Muscle of arm (tissue), 12 donors: Measurements from ENCODE around the gene FSTL4. TPM values are rescaled to one million over a fixed set of nuclear protein-coding genes. Genes with fewer than 3 reads are reported as not detected.
"Not testable (repeated sequence)": the region's sequence is repeated elsewhere in the genome, so short reads cannot be mapped to it uniquely, and the experiment has no call there.

ENCODE experiments used
- DNase-seq: peaks from one replicate; pipeline ENCODE4 v3.0.0-alpha.2; 2013
- polyA plus RNA-seq, 12 donors: library from polyadenylated mRNA; unstranded; fragments of 120-200 nt; gene quantifications; one replicate each; pipeline ENCODE4 v1.2.1, GENCODE V29; 2013; ENCODE audit not compliant: insufficient read length in 12 of 12

Gene FSTL4
- polyA plus RNA-seq, 12 donors, result 0.39 to 4.3 (median 2.0) TPM; not detected in 2

DNA sequence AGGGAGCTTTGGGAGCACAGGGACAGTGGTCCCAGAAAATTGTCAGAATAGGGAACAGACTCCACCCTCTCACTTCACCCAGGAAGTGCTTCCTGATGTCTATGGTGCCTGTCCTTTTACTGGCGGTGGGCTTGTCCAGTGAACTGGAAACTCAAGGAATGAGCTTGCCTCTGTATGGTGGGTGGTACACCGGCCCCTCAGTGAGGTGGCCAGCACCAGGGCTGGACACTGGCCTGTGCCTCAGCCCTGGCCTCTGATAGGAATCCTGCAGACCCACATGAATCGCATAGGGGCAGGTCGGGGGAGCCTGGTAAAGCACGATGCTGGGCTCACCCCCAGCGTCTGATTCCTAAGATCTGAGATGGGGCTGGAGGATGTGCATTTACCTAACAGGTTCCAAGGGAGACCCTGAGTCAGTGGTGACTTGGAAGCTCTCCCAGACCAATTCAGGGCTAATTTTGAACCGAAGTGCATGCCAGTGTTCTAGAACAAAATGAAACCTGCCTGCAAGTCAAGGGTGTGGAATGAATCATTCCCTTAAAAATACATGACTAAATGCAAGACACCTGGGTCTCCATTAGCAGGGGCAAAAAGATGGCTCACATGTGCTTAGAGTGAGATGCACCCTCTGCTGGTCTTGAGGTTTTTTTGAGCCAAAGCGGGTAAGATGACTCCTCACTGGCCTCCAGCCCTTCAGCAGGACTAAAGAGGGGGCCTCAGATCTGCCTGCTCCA is 382.2 kb downstream of the FSTL4 start:
- no peak for DNase-seq

DNA sequence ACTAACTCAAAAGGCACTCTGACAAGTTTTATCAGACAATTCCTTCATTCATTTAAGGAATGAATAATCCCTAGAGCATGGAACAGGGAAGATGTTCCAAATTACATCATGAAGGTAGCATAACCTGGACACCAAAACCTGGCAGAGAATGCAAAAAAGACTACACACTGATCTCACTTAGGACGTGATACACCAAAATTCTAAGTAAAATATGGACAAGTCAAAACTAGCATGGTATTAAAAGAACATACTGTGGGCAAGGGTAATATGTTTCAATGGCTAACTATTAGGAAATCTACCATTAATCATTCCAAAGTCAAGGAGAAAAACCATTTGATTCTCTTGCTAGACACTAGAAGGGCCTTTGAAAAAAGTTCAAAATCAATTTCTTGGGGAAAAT is 384.0 kb downstream of the FSTL4 start:
- no peak for DNase-seq

DNA sequence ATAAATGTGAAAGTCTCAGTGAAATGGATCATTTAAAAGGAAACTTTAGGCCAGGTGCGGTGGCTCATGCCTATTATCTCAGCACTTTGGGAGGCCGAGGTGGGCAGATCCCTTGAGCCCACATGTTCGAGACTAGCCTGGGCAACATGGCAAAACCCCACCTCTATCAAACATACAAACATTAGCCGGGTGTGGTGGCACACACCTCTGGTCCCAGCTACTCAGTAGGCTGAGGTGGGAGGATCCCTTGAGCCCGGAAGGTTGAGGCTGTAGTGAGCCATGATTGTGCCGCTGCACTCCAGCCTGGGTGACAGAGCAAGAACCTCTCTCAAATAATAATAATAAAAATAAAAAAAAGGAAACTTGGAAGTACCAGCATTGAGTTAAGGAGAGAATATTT is 384.4 kb downstream of the FSTL4 start:
- DNase-seq, result no peak

DNA sequence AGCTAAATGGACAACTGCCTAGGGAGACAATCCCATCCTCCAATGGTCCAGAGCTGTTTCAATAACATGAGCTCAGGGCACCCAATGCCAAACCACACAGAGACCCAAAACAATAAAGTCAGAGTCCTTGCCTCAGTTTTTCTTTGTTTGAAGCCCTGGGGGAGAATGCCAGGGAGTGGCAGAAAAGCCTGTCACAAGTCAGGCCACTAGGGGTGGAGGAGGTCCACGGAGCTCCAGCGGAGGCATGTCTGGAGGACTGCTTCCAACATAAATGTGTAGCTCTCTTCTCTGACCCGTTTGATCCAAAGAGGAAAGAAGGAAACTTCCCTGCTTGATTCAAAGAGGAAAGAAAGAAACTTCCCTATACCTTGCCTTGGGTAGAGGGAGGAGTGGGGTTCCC is 385.3 kb downstream of the FSTL4 start:
- no peak for DNase-seq

DNA sequence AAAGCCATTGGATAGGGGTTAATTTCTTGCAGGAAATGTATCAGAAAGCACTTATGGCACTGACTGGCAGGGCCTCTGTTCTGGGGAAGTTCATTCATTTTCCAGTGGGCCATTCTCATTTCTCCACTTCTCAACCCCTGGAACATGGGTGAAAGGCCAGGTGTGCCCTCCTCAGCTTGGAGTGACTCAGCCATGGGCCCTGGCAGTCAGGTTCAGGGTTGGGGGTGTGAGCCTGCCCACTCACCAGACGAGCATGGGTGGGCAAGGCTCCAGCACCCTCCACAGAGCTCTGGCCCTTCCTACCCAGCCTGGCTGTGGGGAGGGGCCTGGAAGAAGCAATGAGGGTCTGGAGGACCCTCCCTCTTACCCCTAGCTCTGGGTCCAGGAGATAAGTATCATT is 386.2 kb downstream of the FSTL4 start:
- no peak for DNase-seq

DNA sequence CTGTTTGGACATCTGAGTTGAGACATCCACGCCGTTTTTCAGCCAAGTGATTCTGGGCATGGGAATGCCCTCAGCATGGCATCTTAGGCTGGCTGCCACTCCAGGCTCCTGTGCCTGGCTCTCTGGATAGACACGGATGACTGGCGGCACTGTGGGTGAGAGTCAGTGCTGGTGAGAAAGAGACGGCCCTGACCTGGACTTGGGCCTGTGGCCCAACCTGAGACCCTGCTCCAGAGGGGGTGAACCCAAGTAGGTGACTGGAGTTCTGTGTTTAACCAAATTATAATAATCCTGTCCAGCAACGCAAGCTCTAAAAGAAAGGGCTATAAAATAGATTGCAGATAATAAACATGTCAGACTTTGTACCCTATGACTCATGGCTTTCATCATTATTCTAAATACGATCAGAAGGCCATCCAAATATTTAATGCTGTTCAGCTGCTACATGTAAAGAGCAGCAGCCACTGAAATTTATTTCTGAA is 386.6 kb downstream of the FSTL4 start:
- no peak for DNase-seq

DNA sequence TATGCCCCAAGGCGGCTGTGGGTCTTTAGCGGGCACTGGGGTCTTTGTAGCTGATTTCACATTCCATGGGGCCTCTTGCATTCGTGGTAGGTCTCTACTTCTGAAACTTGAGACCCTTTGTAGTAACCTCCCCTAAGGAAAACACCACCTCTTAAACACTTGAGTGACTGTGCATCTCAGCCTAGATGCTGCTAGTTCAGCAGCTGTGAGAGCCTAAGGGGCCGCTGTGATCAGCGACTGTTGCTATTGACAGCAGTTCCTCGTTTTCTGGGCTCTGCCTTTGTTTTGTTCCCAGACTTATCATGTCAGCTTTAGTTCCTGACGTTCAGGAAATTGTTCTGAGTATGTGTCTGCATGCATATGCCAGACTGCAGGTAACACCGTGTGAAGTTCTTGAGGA is 389.4 kb downstream of the FSTL4 start:
- no peak for DNase-seq

DNA sequence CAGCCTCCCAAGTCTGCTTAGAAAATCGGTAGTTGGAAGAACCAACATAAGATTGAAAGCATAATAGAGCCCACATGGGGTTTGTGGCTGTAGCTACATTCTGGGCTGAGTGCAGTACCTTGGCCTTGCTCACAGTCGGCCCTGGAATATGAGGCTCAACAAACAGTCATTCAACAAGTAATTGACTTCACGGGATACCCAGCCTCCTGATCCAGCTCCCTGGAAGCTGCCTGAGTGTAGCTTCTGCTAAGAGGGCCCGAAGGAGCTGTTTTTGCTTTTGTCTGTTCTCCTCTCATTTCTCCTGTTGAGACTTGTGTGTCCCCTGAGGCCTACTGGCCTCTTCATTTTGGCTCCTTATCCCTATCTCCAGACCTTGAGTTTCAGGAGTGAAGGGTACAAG is 389.8 kb downstream of the FSTL4 start:
- DNase-seq, result no peak

DNA sequence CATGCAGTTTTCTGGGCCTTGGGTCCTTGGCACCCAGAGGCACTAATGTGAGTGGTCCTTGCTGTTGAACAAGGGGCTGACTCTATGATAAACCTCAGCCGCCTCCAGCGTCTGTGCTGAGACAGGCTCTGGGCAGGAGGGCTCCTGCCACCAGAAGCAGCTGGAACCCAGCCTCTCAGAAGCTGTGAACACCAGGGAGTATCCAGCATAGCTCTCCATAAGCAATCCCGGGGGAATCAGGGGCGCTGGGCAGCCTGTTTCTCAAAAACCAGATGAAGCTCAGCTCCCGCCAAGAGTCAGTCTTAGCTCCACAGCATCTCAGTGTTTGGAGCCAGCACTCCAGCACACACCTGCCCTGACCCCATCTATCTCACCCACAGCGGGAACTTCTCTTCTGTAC is 390.3 kb downstream of the FSTL4 start:
- DNase-seq, result no peak

DNA sequence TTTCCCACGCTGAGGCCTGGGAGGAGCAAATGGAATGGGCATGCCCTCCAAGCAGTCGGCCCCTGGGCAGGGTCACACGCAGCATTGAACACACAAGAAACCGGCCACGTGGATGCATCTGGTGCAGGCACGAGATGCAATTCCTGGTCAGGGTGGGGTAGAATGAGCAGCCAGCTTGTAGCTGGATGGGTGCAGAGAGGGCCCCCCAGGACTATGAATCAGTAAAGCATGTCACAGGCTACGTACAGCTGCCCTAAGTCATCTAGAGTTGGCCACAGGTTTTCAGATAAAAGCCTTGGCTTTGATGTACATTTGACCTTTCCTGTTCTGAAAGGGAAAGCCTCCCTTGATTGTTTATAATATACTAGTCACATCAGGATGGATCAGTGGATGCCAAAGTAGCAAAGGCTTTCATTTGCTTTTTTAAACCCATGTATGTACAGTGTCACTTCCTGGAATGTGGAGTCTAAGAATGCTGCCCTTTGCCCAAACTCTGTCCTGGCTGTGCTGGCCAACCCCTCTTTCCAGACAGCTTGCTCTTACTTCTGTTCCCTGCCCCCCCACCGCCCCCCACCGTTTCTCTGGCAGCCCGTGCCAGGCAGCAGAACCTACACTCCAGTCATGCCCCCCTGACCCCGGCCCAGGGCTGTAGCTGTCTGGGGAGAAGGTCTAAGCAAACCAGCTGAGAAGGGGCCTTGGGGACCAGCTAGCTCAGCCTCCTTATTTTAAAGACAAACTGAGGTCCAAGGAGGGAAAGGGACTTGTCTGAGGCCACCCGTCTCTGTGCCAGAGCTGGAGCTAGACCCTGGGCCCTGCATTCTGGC is 391.3 kb downstream of the FSTL4 start:
- no peak for DNase-seq

DNA sequence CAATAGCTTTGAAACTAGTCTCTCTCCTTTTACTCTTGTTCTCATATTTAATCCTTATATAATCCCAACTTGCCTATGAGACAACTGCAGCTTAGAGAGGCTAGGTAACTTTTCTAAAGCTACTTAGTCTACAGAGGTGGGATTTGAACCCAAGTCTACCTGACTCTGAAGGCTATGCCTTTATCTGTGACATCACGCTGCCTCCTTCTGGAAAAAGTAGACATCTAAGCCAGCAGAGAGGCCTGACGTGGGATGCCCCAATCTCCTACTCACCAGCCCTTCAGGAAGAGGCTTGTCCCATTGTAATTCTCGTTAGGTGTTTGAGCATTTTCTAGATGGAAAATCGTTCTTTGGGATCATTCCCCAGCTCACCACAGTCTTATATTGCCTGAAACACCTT is 393.0 kb downstream of the FSTL4 start:
- no peak for DNase-seq

DNA sequence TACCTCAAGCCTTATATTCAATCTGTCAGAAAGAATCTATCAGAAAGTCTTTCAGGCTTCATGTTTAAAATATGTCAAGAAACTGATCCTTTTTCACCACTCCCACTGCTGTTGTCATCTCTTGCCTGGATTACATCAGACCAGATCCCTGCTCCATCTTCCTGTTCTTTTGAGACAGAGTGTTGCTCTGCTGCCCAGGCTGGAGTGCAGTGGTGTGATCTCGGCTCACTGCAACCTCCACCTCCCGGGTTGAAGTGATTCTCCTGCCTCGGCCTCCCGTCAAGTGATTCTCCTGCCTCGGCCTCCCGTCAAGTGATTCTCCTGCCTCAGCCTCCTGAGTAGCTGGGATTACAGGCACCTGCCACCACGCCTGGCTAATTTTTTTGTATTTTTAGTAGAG is 396.2 kb downstream of the FSTL4 start:
- not testable (repeated sequence) for DNase-seq

DNA sequence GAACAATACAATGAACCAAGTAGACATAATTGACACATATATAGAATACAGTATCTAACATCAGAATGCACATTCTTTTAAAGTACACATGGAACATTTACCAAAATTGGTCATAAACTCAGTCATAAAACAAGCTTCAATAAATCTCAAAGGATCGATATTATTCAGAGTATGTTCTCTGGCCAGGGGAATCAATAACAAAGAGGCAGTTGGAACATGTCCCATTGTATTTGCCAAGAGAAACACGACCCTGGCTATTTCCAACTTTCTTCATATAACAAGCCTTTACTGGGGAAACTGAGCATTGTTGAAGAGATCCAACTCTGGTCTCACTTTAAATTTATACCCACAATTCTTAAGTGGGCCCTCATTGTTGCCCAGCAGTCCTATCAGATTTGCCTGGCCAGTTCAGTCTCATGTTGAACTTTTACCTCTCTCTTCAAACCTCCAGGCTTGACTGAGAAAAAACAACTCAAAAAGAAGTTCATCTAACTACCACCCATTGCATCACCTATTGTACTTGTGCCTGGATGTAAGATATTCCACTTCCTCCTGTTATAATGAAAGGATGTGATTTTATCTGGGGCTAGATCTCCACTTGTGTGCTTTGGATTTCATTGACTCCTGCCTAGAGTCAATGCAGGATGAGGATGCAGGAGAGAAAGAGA is 398.1 kb downstream of the FSTL4 start:
- no peak for DNase-seq

DNA sequence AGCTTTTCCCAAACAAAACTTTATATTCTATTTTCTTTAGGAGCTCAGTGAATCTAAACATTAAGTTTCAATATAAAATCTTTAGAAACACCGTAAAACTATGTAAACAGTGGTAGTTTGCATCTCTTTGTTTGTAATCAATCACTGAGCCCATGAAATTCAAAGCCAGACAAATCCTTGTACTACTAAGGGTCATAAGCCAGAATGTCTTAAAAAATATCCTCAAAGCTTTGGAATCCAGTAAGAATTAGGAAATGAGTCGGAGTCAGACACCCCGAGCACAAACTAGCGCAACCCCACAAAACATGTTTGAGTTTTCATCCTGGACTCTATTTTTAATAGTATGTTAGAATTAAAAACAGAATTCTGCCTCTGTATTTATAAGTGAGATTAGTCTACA is 406.7 kb downstream of the FSTL4 start:
- DNase-seq, result no peak

DNA sequence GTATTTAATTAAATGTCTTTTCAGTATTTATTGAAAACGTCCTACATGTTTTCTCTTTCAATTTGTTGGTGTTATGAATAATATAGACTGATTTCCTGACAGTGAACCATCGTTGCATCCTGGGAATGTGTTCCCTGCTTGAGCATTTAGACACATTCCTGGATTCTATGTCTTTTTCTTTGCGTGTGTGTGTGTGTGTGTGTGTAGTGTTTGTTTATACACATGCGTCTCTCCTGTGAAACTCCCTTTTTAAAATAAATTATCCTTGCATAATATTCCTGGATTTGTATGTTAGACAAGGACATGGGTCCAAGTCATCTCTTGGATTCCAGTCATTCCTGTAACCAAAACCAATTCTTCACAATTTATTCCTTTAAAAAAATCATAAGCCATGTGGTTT is 407.1 kb downstream of the FSTL4 start:
- DNase-seq, result no peak

DNA sequence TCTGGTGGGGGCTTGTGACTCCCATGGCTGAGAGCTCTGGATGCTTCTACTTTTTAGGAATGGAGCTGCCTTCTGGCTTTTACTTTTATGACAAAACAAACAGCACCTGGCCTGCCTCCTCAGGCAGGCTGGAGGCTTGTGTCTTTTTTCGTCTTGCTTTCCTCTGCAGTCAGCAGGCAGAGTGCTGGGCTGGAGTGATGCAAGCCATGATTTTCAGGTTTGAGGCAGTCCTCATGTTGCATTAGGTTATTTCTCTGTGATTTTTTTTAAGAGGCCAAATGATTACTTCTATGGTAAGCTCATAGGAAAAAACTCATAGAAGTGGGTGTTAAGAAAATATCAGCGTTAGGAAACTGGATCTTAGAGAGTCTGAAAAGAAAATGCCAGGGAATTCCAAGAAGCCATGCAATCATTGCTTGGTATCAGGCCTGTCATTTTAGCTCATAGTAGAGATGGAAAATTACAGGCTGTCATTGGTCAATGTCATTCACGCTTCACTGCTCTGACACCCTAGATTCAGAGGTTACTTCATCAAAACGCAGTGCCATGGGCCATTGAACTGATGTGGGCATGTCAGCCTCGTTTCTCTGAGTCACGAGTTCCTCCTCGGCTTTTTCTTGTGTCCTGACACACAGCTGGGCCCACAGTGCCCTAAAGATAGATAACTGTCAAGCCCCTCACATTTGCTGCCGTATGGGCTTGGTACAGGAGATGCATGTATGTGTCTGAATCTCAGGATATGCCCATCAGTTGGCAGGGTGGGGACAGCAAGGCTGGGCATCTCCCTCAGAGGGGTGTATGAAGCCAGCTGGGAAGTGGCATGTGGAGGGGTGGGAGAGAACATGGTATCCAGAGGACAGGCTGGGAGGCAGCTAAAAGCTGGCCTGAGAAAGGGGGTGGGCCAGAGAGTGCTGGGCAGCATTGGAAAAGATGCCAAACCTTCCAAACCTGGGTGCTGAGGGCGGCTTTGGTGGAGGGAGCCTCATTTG is 408.7 kb downstream of the FSTL4 start:
- DNase-seq, result no peak

DNA sequence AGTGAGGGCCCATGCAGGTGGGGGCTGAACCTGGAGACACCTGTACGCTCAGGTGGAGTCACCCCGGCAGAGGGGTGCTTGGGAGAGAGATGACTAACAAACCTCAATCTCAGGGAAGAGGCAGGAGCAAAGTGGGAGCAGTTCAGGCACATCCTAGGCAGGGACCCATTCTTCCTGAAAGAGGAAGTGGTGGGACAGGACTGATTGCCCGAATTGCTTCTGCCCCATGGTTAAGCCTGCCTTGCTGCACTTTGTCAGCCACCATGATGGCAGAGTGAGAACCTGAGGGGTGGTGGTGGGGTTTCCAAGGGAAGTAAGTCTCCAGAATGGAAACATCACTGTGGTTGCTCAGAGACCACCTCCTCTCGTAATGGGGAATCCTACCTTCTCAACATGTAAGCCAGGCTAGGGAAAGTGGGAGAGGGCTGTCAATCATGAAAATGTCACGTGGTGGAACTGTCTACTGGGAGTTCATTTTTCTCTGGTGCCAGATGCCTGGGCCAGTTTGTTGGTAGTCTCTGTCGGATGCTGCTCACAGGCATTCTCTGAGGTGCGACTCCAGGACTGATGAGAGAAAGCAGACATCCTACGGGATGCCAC is 410.2 kb downstream of the FSTL4 start:
- DNase-seq, result no peak

DNA sequence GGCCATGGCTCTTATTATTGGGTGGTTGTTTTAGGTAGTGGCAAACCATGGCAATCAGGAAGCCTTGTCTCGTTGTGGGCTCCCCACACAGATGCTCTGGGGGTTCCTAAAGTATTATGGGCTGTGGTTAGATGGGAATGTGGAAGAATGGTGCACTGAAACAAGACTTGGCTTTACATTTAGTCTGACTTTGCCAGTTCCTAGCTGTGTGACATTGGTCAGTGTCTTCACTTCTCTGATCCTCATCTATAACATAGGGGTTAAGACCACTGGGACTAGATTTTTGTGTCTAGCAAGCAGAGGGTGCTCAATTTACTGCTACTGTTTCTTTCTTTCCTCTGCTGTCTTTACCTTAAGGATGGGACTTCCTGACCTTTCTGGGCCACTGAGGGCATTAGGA is 411.0 kb downstream of the FSTL4 start:
- no peak for DNase-seq

DNA sequence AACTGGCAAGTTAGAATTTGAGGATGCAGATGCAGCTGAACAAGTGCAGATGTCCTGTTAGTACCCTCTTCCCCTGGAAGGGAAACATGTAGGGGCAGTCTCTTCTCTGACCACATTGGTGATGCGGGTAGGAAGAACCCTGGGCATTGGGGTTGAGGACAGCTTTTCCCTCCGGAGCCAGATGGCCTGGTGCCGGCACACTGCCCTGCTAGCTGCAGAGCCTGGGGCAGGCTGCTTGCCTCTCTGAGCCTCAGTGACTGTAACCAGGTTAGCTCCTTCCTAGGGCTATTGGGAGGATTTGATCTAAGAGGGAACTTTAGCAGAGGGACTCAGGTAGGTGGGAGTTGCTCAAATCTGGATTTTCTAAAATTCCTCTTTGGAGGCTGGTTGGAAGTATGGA is 412.1 kb downstream of the FSTL4 start:
- no peak for DNase-seq

DNA sequence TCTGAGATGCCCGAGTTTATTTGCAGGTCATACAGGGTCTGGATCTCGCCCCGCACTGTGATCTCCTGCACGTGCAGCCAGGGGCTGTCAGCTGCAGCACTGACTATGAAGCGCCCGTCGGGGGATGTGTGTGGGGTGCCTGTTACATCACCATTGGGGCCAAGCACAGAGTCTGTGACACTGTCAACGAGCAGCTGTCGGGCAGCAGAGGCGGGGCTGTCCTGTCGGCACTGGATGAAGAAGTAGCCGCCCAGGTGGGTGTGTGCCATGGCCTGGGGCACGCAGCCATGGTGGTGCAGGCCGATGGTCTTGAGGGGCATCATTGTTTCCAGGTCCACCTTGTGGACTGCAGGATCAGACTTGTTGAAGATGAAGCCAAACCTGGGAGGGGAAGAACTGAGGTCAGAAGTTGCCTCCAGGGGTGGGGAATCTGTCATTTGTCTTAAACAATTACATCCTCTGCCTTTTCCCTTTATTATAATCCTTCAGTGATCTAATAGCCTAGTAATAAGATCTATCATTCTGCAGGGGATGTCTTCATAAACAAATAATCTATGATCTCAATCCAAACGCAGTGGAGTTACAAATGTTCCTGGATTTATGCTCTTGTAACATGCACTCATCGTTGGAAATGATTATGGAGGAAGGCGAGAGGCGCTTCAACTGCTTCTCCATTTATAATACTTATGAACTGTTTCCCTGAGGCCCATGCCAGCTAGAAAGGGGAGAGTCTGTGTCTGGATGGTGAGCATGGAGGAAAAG is 412.7 kb downstream of the FSTL4 start:
- DNase-seq, result no peak
